Activated CD8-positive, alpha-beta T cell treated with anti-CD3 and anti-CD28 coated beads, Interleukin-2, amount 10 ng/mL, durations not matched to agents 7 days and 5 days (primary cell): ENCODE results near the gene POLD4. TPM values are rescaled to one million over a fixed set of nuclear protein-coding genes. Genes with fewer than 3 reads are reported as not detected.
A peak's percentile ranks its signal among the peaks of the same experiment; 100 is the strongest.

Experiments
- ATAC-seq: fragments of 150-1000 bp; cut with Tn5 transposase; one replicate; pipeline ENCODE4 v1.10.0; 2021; ENCODE audit warnings: moderate library complexity
- CTCF ChIA-PET: fragments of 350-600 bp; sonication (Branson Sonifier 250); formaldehyde crosslinking; loops from one replicate; lab custom pipeline; 2021; ENCODE audit warnings: antibody characterized with exemption; lab: Charles Lee
- POLR2A ChIA-PET: fragments of 350-600 bp; sonication (Branson Sonifier 250); formaldehyde crosslinking; loops from one replicate; lab custom pipeline; 2021; ENCODE audit warnings: antibody characterized with exemption; lab: Charles Lee
- DNase-seq: peaks from one replicate; pipeline ENCODE4 v3.0.0-alpha.2; 2020
- H3K27ac Mint-ChIP-seq: one replicate; pipeline ENCODE4 v1.8.0; 2021; ENCODE audit warnings: mild to moderate bottlenecking, mixed read lengths
- H3K27me3 Mint-ChIP-seq: one replicate; pipeline ENCODE4 v1.8.0; 2021; ENCODE audit warnings: low read depth, mixed read lengths
- H3K36me3 Mint-ChIP-seq: one replicate; pipeline ENCODE4 v1.8.0; 2021; ENCODE audit warnings: low read depth, mixed read lengths
- H3K4me1 Mint-ChIP-seq: one replicate; pipeline ENCODE4 v1.8.0; 2021; ENCODE audit warnings: low read depth, mixed read lengths
- H3K4me3 Mint-ChIP-seq: one replicate; pipeline ENCODE4 v1.8.0; 2021; ENCODE audit warnings: mild to moderate bottlenecking, mixed read lengths
- H3K9me3 Mint-ChIP-seq: one replicate; pipeline ENCODE4 v1.8.0; 2022; ENCODE audit warnings: mixed read lengths; ENCODE audit not compliant: insufficient read depth
- total RNA-seq, 2 experiments: library from RNA; stranded (reverse); gene quantifications; one replicate each; pipeline ENCODE4 v1.2.3, GENCODE V29; 2021

POLD4 gene
- total RNA-seq, 2 experiments from 2014 or later = 53.2 to 56.7 TPM

GRCh38 chr11:67389477-67389876, 36.1 kb upstream of the POLD4 start:
- H3K4me1 Mint-ChIP-seq = peaks cover 45% of the 10 kb centered on the region
- peak overlapping the region; percentile 17 for H3K27ac Mint-ChIP-seq
- POLR2A ChIA-PET = interaction anchor here (1.6 kb wide), 1 partner anchor 12 kb away, joined by 6 read pairs; the partner anchor contains the start of gene PPP1CA
- ATAC-seq = peak; percentile 30
- H3K9me3 Mint-ChIP-seq = no peaks in the 10 kb centered on the region
- peak; percentile 73 for DNase-seq
- H3K4me3 Mint-ChIP-seq = peak overlapping the region; percentile 53
- H3K36me3 Mint-ChIP-seq = peaks cover 18% of the 10 kb centered on the region
- CTCF ChIA-PET = interaction anchor here (0.6 to 31.4 kb wide), 6 partner anchors 12 to 79 kb away, joined by 3 to 998 read pairs (median 6); partner anchors contain the start of genes POLD4 and PPP1CA
- H3K27me3 Mint-ChIP-seq = peaks cover 5% of the 10 kb centered on the region

- no peaks in the 10 kb centered on the region for H3K9me3 Mint-ChIP-seq
- H3K4me1 Mint-ChIP-seq = peaks cover 27% of the 10 kb centered on the region
- peaks cover 7% of the 10 kb centered on the region for H3K27me3 Mint-ChIP-seq
- ChIA-PET POLR2A (interaction anchor here (1.3 kb wide), 1 partner anchor 35 kb away, joined by 5 read pairs; no protein-coding TSS in a partner anchor), CTCF (interaction anchor here (0.8 to 31.4 kb wide), 7 partner anchors 10 to 125 kb away, joined by 3 to 998 read pairs (median 4); partner anchors contain the start of genes PITPNM1, POLD4 and PPP1CA)
- no peak for ATAC-seq
- DNase-seq = no peak
- peaks cover 4% of the 10 kb centered on the region for H3K36me3 Mint-ChIP-seq
- H3K4me3 Mint-ChIP-seq = no peak overlapping the region
- H3K27ac Mint-ChIP-seq = no peak overlapping the region
Measured at GRCh38 chr11:67387518-67387917, 34.2 kb upstream of the POLD4 start.

- Mint-ChIP-seq H3K9me3 (no peaks in the 10 kb centered on the region), H3K36me3 (no peaks in the 10 kb centered on the region), H3K4me1 (peaks cover 27% of the 10 kb centered on the region), H3K4me3 (no peak overlapping the region), H3K27me3 (peaks cover 9% of the 10 kb centered on the region), H3K27ac (no peak overlapping the region)
- DNase-seq (no peak), ATAC-seq (no peak)
- ChIA-PET POLR2A (interaction anchor here (1.2 to 1.3 kb wide), 2 partner anchors 33 to 34 kb away, joined by 3 to 5 read pairs; no protein-coding TSS in a partner anchor), CTCF (interaction anchor here (0.7 to 31.4 kb wide), 7 partner anchors 10 to 125 kb away, joined by 3 to 998 read pairs (median 4); partner anchors contain the start of genes PITPNM1, POLD4 and PPP1CA)
Measured at GRCh38 chr11:67387069-67387468, 33.7 kb upstream of the POLD4 start.

GRCh38 chr11:67384851-67385366, 31.6 kb upstream of the POLD4 start:
- no peak overlapping the region for H3K4me3 Mint-ChIP-seq
- ChIA-PET POLR2A (interaction anchor here (0.6 to 1.3 kb wide), 3 partner anchors 32 to 238 kb away, joined by 3 to 5 read pairs (median 3); no protein-coding TSS in a partner anchor), CTCF (interaction anchor here (0.6 to 31.4 kb wide), 4 partner anchors 13 to 132 kb away, joined by 3 to 998 read pairs (median 122); partner anchors contain the start of genes CLCF1 and POLD4)
- no peak overlapping the region for H3K27ac Mint-ChIP-seq
- H3K4me1 Mint-ChIP-seq = peaks cover 18% of the 10 kb centered on the region
- no peaks in the 10 kb centered on the region for H3K9me3 Mint-ChIP-seq
- H3K27me3 Mint-ChIP-seq = peaks cover 16% of the 10 kb centered on the region
- DNase-seq = no peak
- ATAC-seq = no peak
- no peaks in the 10 kb centered on the region for H3K36me3 Mint-ChIP-seq

GRCh38 chr11:67382276-67383136, 29.2 kb upstream of the POLD4 start:
- H3K4me1 Mint-ChIP-seq = peaks cover 7% of the 10 kb centered on the region
- POLR2A ChIA-PET = interaction anchor here (1.0 to 3.5 kb wide), 5 partner anchors 17 to 37 kb away, joined by 3 to 24 read pairs (median 8); partner anchors contain the start of gene POLD4
- no peaks in the 10 kb centered on the region for H3K9me3 Mint-ChIP-seq

GRCh38 chr11:67381244-67381972, 28.1 kb upstream of the POLD4 start:
- POLR2A ChIA-PET = interaction anchor here (0.6 to 3.5 kb wide), 5 partner anchors 16 to 126 kb away, joined by 3 to 24 read pairs (median 8); partner anchors contain the start of gene POLD4
- Mint-ChIP-seq H3K27ac (peak overlapping the region; percentile 56), H3K4me1 (peaks cover 7% of the 10 kb centered on the region), H3K4me3 (no peak overlapping the region), H3K27me3 (peaks cover 27% of the 10 kb centered on the region), H3K9me3 (no peaks in the 10 kb centered on the region), H3K36me3 (no peaks in the 10 kb centered on the region)
- DNase-seq (no peak), ATAC-seq (no peak)
- CTCF ChIA-PET = interaction anchor here (0.6 to 31.4 kb wide), 20 partner anchors 10 to 326 kb away, joined by 3 to 998 read pairs (median 6); partner anchors contain the start of genes CLCF1, POLD4, PTPRCAP and RAD9A

More at GRCh38 chr11:67382276-67383136, 29.2 kb upstream of the POLD4 start:
- H3K36me3 Mint-ChIP-seq = no peaks in the 10 kb centered on the region
- ATAC-seq = peak; percentile 97
- H3K27ac Mint-ChIP-seq = no peak overlapping the region
- CTCF ChIA-PET = interaction anchor here (0.6 to 31.4 kb wide), 33 partner anchors 10 to 327 kb away, joined by 3 to 998 read pairs (median 4); partner anchors contain the start of genes CLCF1, PITPNM1, POLD4 and PPP1CA
- peak; percentile 90 for DNase-seq
- H3K4me3 Mint-ChIP-seq = no peak overlapping the region
- H3K27me3 Mint-ChIP-seq = peaks cover 19% of the 10 kb centered on the region

GRCh38 chr11:67379061-67380058, 26.0 kb upstream of the POLD4 start:
- no peaks in the 10 kb centered on the region for H3K9me3 Mint-ChIP-seq
- no peak overlapping the region for H3K27ac Mint-ChIP-seq
- POLR2A ChIA-PET = interaction anchor here (0.6 to 4.8 kb wide), 2 partner anchors 26 to 121 kb away, joined by 3 to 28 read pairs; partner anchors contain the start of gene POLD4
- DNase-seq (no peak), ATAC-seq (no peak)
- peaks cover 23% of the 10 kb centered on the region for H3K4me1 Mint-ChIP-seq
- CTCF ChIA-PET = interaction anchor here (6.5 to 31.4 kb wide), 3 partner anchors 8 to 34 kb away, joined by 64 to 998 read pairs (median 181); partner anchors contain the start of genes CLCF1 and POLD4
- no peak overlapping the region for H3K4me3 Mint-ChIP-seq
- no peaks in the 10 kb centered on the region for H3K36me3 Mint-ChIP-seq
- peaks cover 35% of the 10 kb centered on the region for H3K27me3 Mint-ChIP-seq

GRCh38 chr11:67378544-67378943, 25.2 kb upstream of the POLD4 start:
- Mint-ChIP-seq H3K4me1 (peaks cover 29% of the 10 kb centered on the region), H3K4me3 (no peak overlapping the region), H3K9me3 (no peaks in the 10 kb centered on the region), H3K27me3 (peaks cover 40% of the 10 kb centered on the region), H3K36me3 (no peaks in the 10 kb centered on the region), H3K27ac (no peak overlapping the region)
- CTCF ChIA-PET = interaction anchor here (12.6 to 31.4 kb wide), 2 partner anchors 21 to 33 kb away, joined by 181 to 998 read pairs; partner anchors contain the start of gene POLD4
- DNase-seq (no peak), ATAC-seq (no peak)
- POLR2A ChIA-PET = interaction anchor here (0.6 to 4.8 kb wide), 2 partner anchors 25 to 120 kb away, joined by 3 to 28 read pairs; partner anchors contain the start of gene POLD4

- no peaks in the 10 kb centered on the region for H3K36me3 Mint-ChIP-seq
- ATAC-seq (no peak), DNase-seq (no peak)
- peaks cover 27% of the 10 kb centered on the region for H3K4me1 Mint-ChIP-seq
- ChIA-PET CTCF (interaction anchor here (0.9 to 31.4 kb wide), 4 partner anchors 10 to 109 kb away, joined by 3 to 998 read pairs (median 92); partner anchors contain the start of gene POLD4), POLR2A (interaction anchor here (1.0 to 4.8 kb wide), 2 partner anchors 15 to 24 kb away, joined by 3 to 28 read pairs; partner anchors contain the start of gene POLD4)
- no peaks in the 10 kb centered on the region for H3K9me3 Mint-ChIP-seq
- no peak overlapping the region for H3K4me3 Mint-ChIP-seq
- H3K27me3 Mint-ChIP-seq = peaks cover 40% of the 10 kb centered on the region
- H3K27ac Mint-ChIP-seq = no peak overlapping the region
Measured at GRCh38 chr11:67376873-67377808, 23.8 kb upstream of the POLD4 start.
